Stimulated activated naive CD8-positive, alpha-beta T cell treated with anti-CD3 and anti-CD28 coated beads, Interleukin-15, Interleukin-2, amounts not matched to agents 100 ng/mL and 50 ng/mL, for 24 hours (primary cell): ENCODE results near the gene CX3CL1.

Source experiments
- H3K27ac Mint-ChIP-seq: one replicate; pipeline ENCODE4 v1.8.0; 2021; ENCODE audit warnings: mild to moderate bottlenecking, mixed read lengths
- H3K27me3 Mint-ChIP-seq: one replicate; pipeline ENCODE4 v1.8.0; 2021; ENCODE audit warnings: mixed read lengths
- H3K36me3 Mint-ChIP-seq: one replicate; pipeline ENCODE4 v1.8.0; 2021; ENCODE audit warnings: low read depth, mixed read lengths
- H3K4me1 Mint-ChIP-seq: one replicate; pipeline ENCODE4 v1.8.0; 2021; ENCODE audit warnings: low read depth, mixed read lengths
- H3K4me3 Mint-ChIP-seq: one replicate; pipeline ENCODE4 v1.8.0; 2021; ENCODE audit warnings: mild to moderate bottlenecking, mixed read lengths
- H3K9me3 Mint-ChIP-seq: one replicate; pipeline ENCODE4 v1.8.0; 2021; ENCODE audit warnings: mixed read lengths

CX3CL1 gene

DNA sequence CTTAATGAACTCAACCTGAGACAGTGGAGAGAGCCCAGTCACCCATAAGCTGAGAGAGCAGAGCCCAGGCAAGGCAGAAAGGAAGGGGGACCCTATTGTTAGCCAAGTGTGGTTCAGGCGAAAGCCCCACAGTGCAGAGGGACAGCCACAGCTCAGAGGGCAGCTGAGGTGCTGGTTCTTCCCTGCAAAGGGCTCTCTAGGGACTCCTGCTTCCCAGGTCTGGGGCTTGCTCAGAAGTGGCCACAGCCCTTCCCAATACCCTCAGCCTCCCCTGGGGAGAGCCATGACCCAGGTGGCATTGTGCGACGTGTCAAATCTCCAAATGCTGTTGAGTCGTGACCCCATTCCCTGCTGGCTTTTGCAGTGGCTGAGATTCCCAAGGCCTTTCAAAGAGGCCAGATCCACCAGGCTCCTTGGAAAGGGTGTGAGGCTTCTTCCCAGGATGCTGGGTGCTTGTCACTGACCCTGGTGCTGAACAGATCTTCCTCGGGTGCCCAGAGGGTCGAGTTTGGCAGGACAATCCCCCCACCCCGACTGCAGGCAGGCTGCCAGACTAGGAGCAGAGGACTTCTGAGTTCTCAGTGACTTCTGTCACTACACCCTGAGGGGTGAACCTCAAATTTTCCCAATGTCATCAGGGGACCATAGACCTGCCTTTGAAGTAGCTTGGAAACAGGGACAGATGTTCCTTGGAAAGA, 29.8 kb downstream of the CX3CL1 start:
- Mint-ChIP-seq H3K4me3 (no peak overlapping the region), H3K27ac (no peak overlapping the region), H3K9me3 (no peaks in the 10 kb centered on the region), H3K4me1 (peaks cover 10% of the 10 kb centered on the region), H3K36me3 (no peaks in the 10 kb centered on the region), H3K27me3 (no peaks in the 10 kb centered on the region)

DNA sequence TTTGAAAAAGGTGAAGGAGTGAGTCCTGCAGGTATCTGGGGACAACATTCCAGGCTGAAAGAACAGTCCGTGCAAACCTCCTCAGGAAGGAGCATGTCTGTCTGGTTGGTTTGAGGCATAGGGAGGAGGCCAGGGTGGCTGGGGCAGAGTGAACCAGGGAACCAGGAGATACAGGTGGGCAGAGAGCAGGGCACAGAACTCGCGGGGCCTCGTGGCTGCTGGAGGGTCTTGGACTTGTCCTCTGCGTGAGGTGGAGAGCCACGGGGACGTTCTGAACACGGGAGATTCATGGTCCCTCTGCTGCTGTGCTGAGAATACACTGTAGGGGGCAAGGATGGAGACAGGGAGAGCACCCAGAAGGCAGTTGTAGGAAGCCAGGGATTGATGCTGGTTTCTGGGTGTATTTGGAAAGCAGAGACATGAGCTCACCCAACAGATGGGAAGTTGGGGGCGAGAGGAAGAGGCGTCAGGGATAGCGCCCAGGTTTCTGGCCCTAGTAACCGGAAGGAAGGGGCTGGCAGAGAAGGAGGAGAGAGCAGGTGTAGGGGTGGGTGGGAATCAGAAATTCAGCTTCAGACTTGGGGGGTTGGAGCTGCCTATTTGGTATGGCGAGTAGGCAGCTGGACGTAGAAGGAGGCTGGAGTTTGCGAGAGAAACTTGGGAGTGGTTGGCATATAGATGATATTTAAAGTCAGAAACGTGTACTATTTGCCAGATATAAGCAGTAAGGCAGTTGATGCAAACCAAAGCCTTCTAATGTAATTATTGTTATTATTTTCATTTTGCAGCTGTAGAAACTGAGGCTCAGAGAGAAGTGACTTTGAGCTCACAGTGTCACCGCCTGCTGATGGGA, 31.9 kb downstream of the CX3CL1 start, which contains the start of gene CCL17:
TSS of gene CCL17 (plus strand) at position 803 of the 853 bp plus-strand sequence. CDS start 9,166 bp downstream, outside the sequence.
- Mint-ChIP-seq H3K4me3 (no peak within 1 kb of the TSS), H3K36me3 (no peaks in the 10 kb centered on the region), H3K4me1 (peaks cover 10% of the 10 kb centered on the region), H3K27me3 (no peaks in the 10 kb centered on the region), H3K9me3 (no peaks in the 10 kb centered on the region), H3K27ac (no peak within 1 kb of the TSS)

DNA sequence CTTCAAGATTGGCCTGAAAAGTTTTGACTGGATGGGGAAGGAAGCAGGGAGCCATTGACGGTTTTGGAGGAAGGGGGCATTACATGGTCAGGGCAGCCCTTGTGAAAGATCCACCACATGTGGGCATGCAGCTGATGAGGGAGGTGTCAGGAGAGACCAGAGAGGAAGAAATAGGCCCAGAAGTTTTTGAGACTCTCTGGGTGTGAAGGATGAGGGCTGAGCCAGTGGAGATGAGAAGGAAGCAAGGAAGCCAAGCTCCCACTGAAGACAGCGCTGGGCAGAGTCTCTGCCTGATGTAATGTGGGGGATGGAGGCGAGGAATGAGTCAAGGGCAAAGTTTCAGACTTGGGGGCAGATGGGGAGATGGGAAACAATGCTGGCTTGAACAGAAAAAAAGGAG, 32.8 kb downstream of the CX3CL1 start:
- Mint-ChIP-seq H3K36me3 (no peaks in the 10 kb centered on the region), H3K27me3 (no peaks in the 10 kb centered on the region), H3K27ac (no peak overlapping the region), H3K4me3 (no peak overlapping the region), H3K9me3 (no peaks in the 10 kb centered on the region), H3K4me1 (peaks cover 10% of the 10 kb centered on the region)

DNA sequence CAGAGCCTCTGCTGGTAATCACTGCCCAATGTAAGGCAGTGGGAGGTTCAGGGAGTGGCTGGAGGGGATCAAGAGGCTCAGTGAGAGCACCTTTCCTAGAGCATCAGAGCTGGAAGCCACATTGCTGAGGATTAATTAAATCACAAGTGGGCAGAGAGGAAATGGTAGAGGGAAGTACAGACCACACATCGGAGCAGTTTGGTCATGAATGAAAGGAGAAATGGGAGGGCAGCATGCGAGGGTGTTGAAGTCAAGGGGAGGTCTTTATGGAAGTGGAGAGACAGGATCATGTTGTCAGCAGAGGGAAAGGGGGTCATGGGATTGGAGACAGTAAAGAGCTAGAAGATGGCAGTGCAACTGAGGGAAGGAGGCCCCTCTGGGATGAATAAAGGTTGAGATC, 34.6 kb downstream of the CX3CL1 start:
- Mint-ChIP-seq H3K4me3 (no peak overlapping the region), H3K27ac (no peak overlapping the region), H3K9me3 (no peaks in the 10 kb centered on the region), H3K36me3 (no peaks in the 10 kb centered on the region), H3K27me3 (no peaks in the 10 kb centered on the region), H3K4me1 (peaks cover 14% of the 10 kb centered on the region)

DNA sequence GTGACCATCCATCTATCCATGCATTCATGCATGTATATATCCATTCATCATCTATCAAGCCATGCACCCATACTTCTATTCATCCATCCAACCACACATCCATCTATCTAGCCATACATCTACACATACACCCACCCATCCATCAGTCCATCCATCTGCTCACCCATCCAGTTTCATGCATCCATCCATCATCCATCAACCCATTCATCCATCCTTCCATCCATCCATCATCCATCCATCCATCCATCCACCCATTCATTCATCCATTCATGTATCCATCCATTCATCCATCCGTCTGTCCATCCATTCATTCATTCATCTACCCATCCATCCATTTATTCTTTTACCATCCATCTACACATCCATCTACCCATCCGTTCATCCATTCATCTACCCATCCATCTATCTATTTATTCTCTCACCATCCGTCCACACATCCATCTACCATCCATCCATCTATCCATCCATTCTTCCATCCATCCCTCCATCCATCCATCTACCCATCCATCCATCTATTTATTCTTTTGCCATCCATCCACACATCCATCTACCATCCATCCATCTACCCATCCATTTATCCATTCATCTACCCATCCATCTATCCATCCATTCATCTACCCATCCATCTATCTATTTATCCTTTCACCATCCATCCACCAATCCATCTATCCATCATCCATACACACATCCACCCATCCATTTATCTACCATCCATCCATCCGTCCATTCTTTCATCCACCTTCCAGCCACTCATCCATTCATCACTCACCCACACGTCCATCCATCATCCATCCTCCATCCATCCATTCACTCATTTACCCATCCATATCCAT, 35.4 kb downstream of the CX3CL1 start:
- Mint-ChIP-seq H3K27ac (no peak overlapping the region), H3K4me1 (peaks cover 14% of the 10 kb centered on the region), H3K36me3 (no peaks in the 10 kb centered on the region), H3K27me3 (no peaks in the 10 kb centered on the region), H3K4me3 (no peak overlapping the region), H3K9me3 (no peaks in the 10 kb centered on the region)

DNA sequence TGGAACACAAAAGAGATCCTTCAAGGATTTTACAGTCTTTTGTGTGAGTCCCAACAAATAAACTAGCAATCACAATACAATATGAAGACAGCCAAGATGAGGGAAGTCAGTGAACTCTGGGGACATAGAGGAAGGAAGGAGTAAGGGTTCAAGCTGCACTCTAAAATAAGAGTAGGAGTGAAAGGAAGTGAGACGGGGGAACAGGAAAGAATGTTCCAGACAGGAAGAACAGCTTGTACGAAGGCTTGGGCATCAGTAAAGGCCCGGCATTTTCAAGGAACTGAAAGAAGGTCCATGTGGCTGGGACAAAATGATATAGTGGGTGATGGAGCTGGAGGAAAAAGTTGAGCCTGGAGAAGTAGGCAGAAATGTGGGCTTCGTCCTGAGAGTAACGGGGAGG, 36.8 kb downstream of the CX3CL1 start:
- Mint-ChIP-seq H3K4me3 (no peak overlapping the region), H3K4me1 (peaks cover 22% of the 10 kb centered on the region), H3K9me3 (no peaks in the 10 kb centered on the region), H3K36me3 (no peaks in the 10 kb centered on the region), H3K27ac (no peak overlapping the region), H3K27me3 (no peaks in the 10 kb centered on the region)

DNA sequence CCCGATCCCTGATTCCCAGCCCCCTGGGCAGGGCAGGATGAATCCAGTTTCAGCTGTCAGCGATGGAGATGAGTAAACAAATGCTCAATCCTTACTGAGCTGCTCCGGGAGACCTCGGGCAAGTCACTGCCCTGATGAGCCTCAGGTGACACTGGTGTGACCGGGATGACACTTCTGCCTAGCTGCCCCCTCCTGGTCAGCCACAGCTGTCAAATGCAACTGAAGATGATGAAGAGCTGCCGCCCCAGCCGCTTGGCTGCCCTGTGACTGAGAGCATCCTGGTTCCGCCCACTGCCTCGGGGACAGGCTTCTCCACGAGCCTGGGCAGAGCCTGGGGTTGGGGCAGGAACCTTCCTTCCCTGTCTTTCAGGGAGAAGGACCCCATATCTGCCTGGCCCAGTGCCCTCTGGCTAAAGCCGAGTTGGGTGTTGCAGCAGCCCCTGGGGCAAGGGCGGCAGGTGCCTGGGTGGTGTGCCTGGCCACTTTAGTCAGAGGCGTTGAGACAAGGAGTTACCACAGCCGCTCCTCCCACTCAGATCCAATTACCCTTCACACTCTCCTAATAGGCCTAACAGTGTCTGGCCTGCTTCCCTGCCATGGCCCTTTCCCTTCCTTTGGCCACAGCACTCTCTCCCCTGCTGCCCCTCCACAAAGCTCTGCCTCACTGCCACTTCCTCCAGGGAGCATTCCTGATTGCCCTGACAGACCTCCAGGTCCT, 37.7 kb downstream of the CX3CL1 start:
- no peaks in the 10 kb centered on the region for H3K9me3 Mint-ChIP-seq
- no peaks in the 10 kb centered on the region for H3K27me3 Mint-ChIP-seq
- H3K27ac Mint-ChIP-seq: peak overlapping the region; percentile 18
- peaks cover 21% of the 10 kb centered on the region for H3K4me1 Mint-ChIP-seq
- no peaks in the 10 kb centered on the region for H3K36me3 Mint-ChIP-seq
- no peak overlapping the region for H3K4me3 Mint-ChIP-seq

DNA sequence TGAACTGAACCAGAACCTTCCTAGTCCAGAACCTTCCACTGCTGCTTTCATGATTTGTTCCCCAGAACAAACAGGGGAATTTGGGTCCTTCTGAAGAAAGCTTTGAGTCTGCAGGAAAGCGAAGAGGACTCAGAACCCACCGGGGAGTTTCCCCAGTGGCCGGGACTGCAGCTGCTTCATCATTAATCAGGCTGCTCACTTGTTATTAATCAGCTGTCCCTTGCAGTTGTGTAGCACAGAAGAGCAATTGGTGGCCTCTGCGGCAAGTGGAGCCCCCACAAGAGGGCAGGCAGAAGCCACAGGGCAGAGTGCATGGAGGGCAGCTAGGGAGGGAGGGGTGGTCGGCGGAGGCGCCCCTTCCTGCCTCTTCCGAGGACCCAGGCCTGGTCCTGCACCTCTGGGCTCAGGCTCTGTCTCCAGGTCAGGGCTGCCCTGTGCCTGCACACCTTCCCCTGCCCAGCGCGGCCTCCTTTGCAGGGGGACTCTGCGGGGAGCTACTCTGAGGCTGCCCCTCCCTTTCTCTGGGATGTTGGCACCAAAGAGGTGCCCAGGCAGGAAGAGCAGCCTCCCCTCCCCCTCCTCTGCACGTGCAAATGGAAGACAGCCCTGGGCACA, 39.2 kb downstream of the CX3CL1 start:
- Mint-ChIP-seq H3K36me3 (no peaks in the 10 kb centered on the region), H3K27ac (no peak overlapping the region), H3K4me3 (no peak overlapping the region), H3K4me1 (peaks cover 21% of the 10 kb centered on the region), H3K27me3 (no peaks in the 10 kb centered on the region), H3K9me3 (no peaks in the 10 kb centered on the region)

DNA sequence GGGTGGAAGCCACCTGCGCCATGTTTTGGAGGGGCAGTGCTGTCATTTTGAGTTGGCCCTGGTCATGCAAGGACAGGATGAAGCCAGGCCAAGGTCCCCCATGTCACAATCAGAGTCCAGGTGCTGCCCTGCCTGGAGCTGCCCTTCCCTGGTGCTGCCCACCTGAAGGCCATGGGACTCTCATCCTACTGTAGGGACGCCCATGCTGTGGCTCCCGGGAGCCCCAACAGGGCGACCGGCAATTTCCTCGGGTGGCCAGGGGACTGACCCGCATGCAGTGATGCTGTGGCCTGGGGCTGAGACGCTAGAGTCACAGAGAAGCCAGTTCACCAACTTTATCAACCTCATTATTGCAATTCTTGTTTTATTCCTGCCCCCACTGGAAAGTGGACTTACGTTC, 40.3 kb downstream of the CX3CL1 start:
- Mint-ChIP-seq H3K36me3 (no peaks in the 10 kb centered on the region), H3K27me3 (no peaks in the 10 kb centered on the region), H3K4me1 (peaks cover 30% of the 10 kb centered on the region), H3K4me3 (no peak overlapping the region), H3K27ac (no peak overlapping the region), H3K9me3 (no peaks in the 10 kb centered on the region)

DNA sequence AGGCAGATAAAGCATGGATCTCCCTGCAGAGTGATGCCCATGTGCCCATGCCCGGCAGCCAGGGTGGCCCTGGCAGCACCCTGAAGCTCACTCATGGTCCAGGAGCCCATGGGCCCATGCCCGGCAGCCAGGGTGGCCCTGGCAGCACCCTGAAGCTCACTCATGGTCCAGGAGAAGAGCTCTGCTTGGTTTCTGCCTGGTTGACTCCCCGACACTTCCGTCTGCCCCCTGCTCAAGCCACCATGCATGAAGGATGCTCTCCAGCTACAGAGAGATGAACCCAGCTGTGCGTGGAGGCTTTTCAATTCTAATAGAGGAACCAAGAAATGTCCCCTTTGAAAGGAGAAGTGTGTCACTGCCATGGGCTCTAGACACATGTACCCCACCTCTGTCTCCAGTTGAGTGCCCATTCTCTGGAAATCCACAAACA, 41.0 kb downstream of the CX3CL1 start:
- Mint-ChIP-seq H3K4me1 (peaks cover 30% of the 10 kb centered on the region), H3K9me3 (no peaks in the 10 kb centered on the region), H3K36me3 (no peaks in the 10 kb centered on the region), H3K27me3 (no peaks in the 10 kb centered on the region), H3K4me3 (no peak overlapping the region), H3K27ac (peak overlapping the region; percentile 17)

DNA sequence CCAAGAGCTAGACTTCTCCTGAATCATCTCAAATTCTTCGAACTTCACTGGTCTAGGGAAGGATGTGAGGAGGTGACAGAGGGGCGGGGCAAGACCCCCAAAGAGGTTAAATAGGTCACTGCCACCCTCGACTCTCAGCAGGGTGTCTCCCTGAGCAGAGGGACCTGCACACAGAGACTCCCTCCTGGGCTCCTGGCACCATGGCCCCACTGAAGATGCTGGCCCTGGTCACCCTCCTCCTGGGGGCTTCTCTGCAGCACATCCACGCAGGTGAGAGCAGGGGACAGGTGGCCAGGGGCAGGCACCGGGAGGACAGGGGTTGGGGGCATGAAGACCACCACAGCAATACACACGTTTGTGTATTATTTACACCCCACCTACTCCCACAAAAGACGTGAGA, 41.4 kb downstream of the CX3CL1 start:
- Mint-ChIP-seq H3K36me3 (no peaks in the 10 kb centered on the region), H3K9me3 (no peaks in the 10 kb centered on the region), H3K27me3 (no peaks in the 10 kb centered on the region), H3K4me1 (peaks cover 33% of the 10 kb centered on the region), H3K27ac (peak overlapping the region; percentile 4), H3K4me3 (no peak overlapping the region)

DNA sequence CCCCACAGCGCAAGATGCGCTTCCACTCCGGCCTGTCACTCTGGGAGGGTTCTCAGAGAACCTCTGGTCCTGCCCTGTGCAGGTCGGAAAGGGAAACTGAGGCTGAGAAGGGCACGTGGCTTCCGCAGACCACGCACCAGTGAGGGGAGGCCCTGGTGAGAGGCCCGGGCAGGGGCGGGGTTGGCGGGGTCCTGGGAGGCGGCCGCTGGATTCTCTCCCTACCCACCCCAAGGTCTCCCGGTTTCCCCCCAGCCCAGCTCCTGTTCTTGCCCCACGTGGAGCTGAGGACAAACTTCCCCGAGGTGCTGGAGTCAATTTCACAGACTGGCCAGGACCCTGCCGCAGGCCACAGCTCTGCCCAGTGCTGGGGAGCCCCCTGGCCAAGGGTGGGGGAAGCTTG, 43.8 kb downstream of the CX3CL1 start:
- H3K4me3 Mint-ChIP-seq: peak overlapping the region; percentile 11
- H3K27ac Mint-ChIP-seq: no peak overlapping the region
- H3K9me3 Mint-ChIP-seq: no peaks in the 10 kb centered on the region
- peaks cover 41% of the 10 kb centered on the region for H3K4me1 Mint-ChIP-seq
- H3K27me3 Mint-ChIP-seq: no peaks in the 10 kb centered on the region
- no peaks in the 10 kb centered on the region for H3K36me3 Mint-ChIP-seq

DNA sequence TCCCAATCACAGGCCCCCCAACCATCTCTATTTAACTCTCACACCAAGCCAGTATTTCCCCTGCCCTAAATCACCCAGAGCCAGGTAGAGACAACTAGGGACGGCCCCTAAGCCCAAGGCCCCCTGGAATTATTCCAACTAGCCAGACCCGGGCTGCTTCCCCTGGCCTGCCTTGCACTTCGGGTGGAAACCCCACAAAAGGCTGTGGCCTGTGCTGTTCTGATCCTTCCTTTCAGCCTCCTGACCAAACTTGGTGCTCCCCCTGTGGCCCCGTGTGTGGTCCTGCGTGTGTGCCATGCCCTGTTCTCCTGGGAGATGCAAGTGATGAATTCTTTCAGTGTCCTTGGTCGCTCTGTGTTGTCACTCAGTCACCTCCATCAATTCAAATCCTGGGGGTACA, 47.2 kb downstream of the CX3CL1 start:
- Mint-ChIP-seq H3K36me3 (no peaks in the 10 kb centered on the region), H3K27ac (no peak overlapping the region), H3K9me3 (no peaks in the 10 kb centered on the region), H3K4me3 (no peak overlapping the region), H3K4me1 (peaks cover 37% of the 10 kb centered on the region), H3K27me3 (no peaks in the 10 kb centered on the region)
